Sciatic nerve (tissue), 2 donors: ENCODE results near the gene USP3. TPM values are rescaled to one million over a fixed set of nuclear protein-coding genes. Genes with fewer than 3 reads are reported as not detected.
A peak's percentile ranks its signal among the peaks of the same experiment; 100 is the strongest.

Experiments used
- ATAC-seq: fragments of 200-7000 bp; cut with Tn5 transposase; one replicate; pipeline ENCODE4 v1.9.1; 2020; ENCODE audit warnings: mild to moderate bottlenecking, moderate library complexity
- DNase-seq: peaks from one replicate; pipeline ENCODE4 v3.0.0-alpha.2; 2020; ENCODE audit warnings: low spot score
- intact Hi-C: fragments of 100-400 bp; cut with DNase I; formaldehyde crosslinking; loops from one replicate; pipeline ENCODE4 v1.14.2; 2022
- total RNA-seq: library from RNA; stranded (reverse); fragmentation: NEBNext Ultra II Directional; extraction: Animal tissue kit (Norgen Biotek cat#: 25700); gene quantifications from one replicate; pipeline ENCODE4 v1.2.1, GENCODE V29; 2021
- donor health status: DM: no; HTN: no; CAD: no.
- donor health status: DM: no; HTN: no; CAD: no.

Gene USP3
- total RNA-seq: 58.2 TPM

GRCh38 chr15:63504247-63504978 lies at the start of gene USP3:
Gene USP3 (plus strand): TSS chr15:63504593. CDS start chr15:63504740, 147 bp downstream.
- DNase-seq (peak; percentile 95), ATAC-seq (peak; percentile 93)
- intact Hi-C loops: loop anchor here (10.0 kb wide), 1 partner anchor 90 kb away; the partner anchor contains the start of gene FBXL22

GRCh38 chr15:63456258-63456657 lies 48.1 kb upstream of the USP3 start:
- ATAC-seq (no peak), DNase-seq (no peak)
- intact Hi-C loops: no loop called here

GRCh38 chr15:63457379-63457778 lies 47.0 kb upstream of the USP3 start:
- no peak for ATAC-seq
- intact Hi-C loops: no loop called here
- no peak for DNase-seq

- no peak for DNase-seq
- intact Hi-C loops: no loop called here
- no peak for ATAC-seq
Observed at GRCh38 chr15:63458026-63458425, 46.4 kb upstream of the USP3 start.

GRCh38 chr15:63458794-63459395 lies 45.5 kb upstream of the USP3 start:
- ATAC-seq (no peak), DNase-seq (no peak)
- intact Hi-C loops: no loop called here

- ATAC-seq (no peak), DNase-seq (no peak)
- intact Hi-C loops: no loop called here
Observed at GRCh38 chr15:63460210-63461155, 43.9 kb upstream of the USP3 start.

GRCh38 chr15:63461230-63461985 lies 43.0 kb upstream of the USP3 start:
- ATAC-seq: peak; percentile 75
- intact Hi-C loops: no loop called here
- no peak for DNase-seq

GRCh38 chr15:63462088-63462487 lies 42.3 kb upstream of the USP3 start:
- ATAC-seq: no peak
- intact Hi-C loops: no loop called here

GRCh38 chr15:63463036-63463435 lies 41.4 kb upstream of the USP3 start:
- no peak for DNase-seq
- ATAC-seq: no peak
- intact Hi-C loops: no loop called here

More at GRCh38 chr15:63462088-63462487, 42.3 kb upstream of the USP3 start:
- DNase-seq: no peak

GRCh38 chr15:63463793-63464192 lies 40.6 kb upstream of the USP3 start:
- intact Hi-C loops: no loop called here
- DNase-seq (no peak), ATAC-seq (no peak)

GRCh38 chr15:63465104-63465503 lies 39.3 kb upstream of the USP3 start:
- ATAC-seq (peak; percentile 79), DNase-seq (no peak)
- intact Hi-C loops: no loop called here

GRCh38 chr15:63466378-63467192 lies 37.8 kb upstream of the USP3 start:
- DNase-seq: peak; percentile 55
- intact Hi-C loops: no loop called here

GRCh38 chr15:63469190-63469589 lies 35.2 kb upstream of the USP3 start:
- no peak for DNase-seq
- no peak for ATAC-seq
- intact Hi-C loops: no loop called here

More at GRCh38 chr15:63466378-63467192, 37.8 kb upstream of the USP3 start:
- peak; percentile 82 for ATAC-seq

- ATAC-seq (no peak), DNase-seq (no peak)
- intact Hi-C loops: no loop called here
Observed at GRCh38 chr15:63469984-63470383, 34.4 kb upstream of the USP3 start.

- no peak for DNase-seq
- intact Hi-C loops: no loop called here
- no peak for ATAC-seq
Observed at GRCh38 chr15:63473007-63473748, 31.2 kb upstream of the USP3 start.

- DNase-seq (no peak), ATAC-seq (no peak)
- intact Hi-C loops: no loop called here
Observed at GRCh38 chr15:63473749-63473998, 30.7 kb upstream of the USP3 start.

- DNase-seq (no peak), ATAC-seq (peak; percentile 31)
- intact Hi-C loops: no loop called here
Observed at GRCh38 chr15:63473999-63474809, 30.2 kb upstream of the USP3 start.
